ACHN (cell line): Measurements from ENCODE around the gene SPDYA.
"Not testable (repeated sequence)": the region's sequence is repeated elsewhere in the genome, so short reads cannot be mapped to it uniquely, and the experiment has no call there.

Experiments
- DNase-seq: peaks from one replicate; pipeline ENCODE4 v3.0.0-alpha.2; 2015
- in situ Hi-C: cut with HindIII; loops from 2 replicates; pipeline ENCODE4 v1.10.0; 2017; ENCODE audit warnings: low sequenced_read_pairs, low pct_ligation_motif_present, low pct_unique_long_range_greater_than_20kb

Gene SPDYA

GRCh38 chr2:28810384-28811285, at the start of gene SPDYA:
Gene SPDYA, plus strand, starts transcription at chr2:28810834. Its CDS starts 5,181 bp downstream, at chr2:28816015.
- in situ Hi-C loops, result no loop called here

GRCh38 chr2:28761420-28761819, 49.2 kb upstream of the SPDYA start:
- no peak for DNase-seq
- in situ Hi-C loops, result no loop called here

More at GRCh38 chr2:28810384-28811285, at the start of gene SPDYA:
- DNase-seq, result peak; percentile 74

GRCh38 chr2:28764909-28765711, 45.5 kb upstream of the SPDYA start:
- in situ Hi-C loops, result no loop called here
- no peak for DNase-seq

GRCh38 chr2:28766070-28766469, 44.6 kb upstream of the SPDYA start:
- in situ Hi-C loops, result no loop called here
- DNase-seq, result no peak

- DNase-seq, result no peak
- in situ Hi-C loops, result no loop called here
Observed at GRCh38 chr2:28767337-28767736, 43.3 kb upstream of the SPDYA start.

GRCh38 chr2:28768422-28768821, 42.2 kb upstream of the SPDYA start:
- no peak for DNase-seq
- in situ Hi-C loops, result no loop called here

- in situ Hi-C loops, result no loop called here
- no peak for DNase-seq
Observed at GRCh38 chr2:28768952-28769351, 41.7 kb upstream of the SPDYA start.

GRCh38 chr2:28772351-28772750, 38.3 kb upstream of the SPDYA start:
- in situ Hi-C loops, result no loop called here
- no peak for DNase-seq

GRCh38 chr2:28776471-28776870, 34.2 kb upstream of the SPDYA start:
- in situ Hi-C loops, result no loop called here

GRCh38 chr2:28778392-28778791, 32.2 kb upstream of the SPDYA start:
- DNase-seq, result no peak
- in situ Hi-C loops, result no loop called here

More at GRCh38 chr2:28776471-28776870, 34.2 kb upstream of the SPDYA start:
- no peak for DNase-seq

GRCh38 chr2:28779001-28779400, 31.6 kb upstream of the SPDYA start:
- in situ Hi-C loops, result no loop called here
- DNase-seq, result no peak

GRCh38 chr2:28780496-28780895, 30.1 kb upstream of the SPDYA start:
- DNase-seq, result no peak
- in situ Hi-C loops, result no loop called here

- in situ Hi-C loops, result no loop called here
- no peak for DNase-seq
Observed at GRCh38 chr2:28782423-28782822, 28.2 kb upstream of the SPDYA start.

- in situ Hi-C loops, DNase-seq: not testable (repeated sequence)
Observed at GRCh38 chr2:28784570-28784969, 26.1 kb upstream of the SPDYA start.

- in situ Hi-C loops, result no loop called here
- DNase-seq, result no peak
Observed at GRCh38 chr2:28796620-28797019, 14.0 kb upstream of the SPDYA start.

- DNase-seq, result no peak
- in situ Hi-C loops, result no loop called here
Observed at GRCh38 chr2:28801726-28802125, 8.9 kb upstream of the SPDYA start.

- in situ Hi-C loops, result no loop called here
- DNase-seq, result no peak
Observed at GRCh38 chr2:28802975-28803429, 7.6 kb upstream of the SPDYA start.

GRCh38 chr2:28809927-28810326, 707 bp upstream of the SPDYA start:
- in situ Hi-C loops, result no loop called here
- DNase-seq, result no peak

- in situ Hi-C loops, result no loop called here
- no peak for DNase-seq
Observed at GRCh38 chr2:28818053-28818452, 7.4 kb downstream of the SPDYA start.
